Retinal pigment epithelial cell (primary cell): Measurements from ENCODE around the gene APOA1.

Source experiments
- DNase-seq: peaks from one replicate; pipeline ENCODE4 v3.0.0-alpha.2; 2010; ENCODE audit warnings: low read depth
- H3K4me3 ChIP-seq: 2 replicates; pipeline ENCODE4 v1.5.1; 2011; ENCODE audit warnings: mild to moderate bottlenecking, low read length, control low read depth, moderate library complexity
- CTCF ChIP-seq: conservative IDR thresholded peaks from 2 replicates; pipeline ENCODE4 v1.5.1; 2011; ENCODE audit warnings: low read depth, low read length, control low read depth, inconsistent platforms

Gene APOA1

GRCh38 chr11:116825854-116826750, 11.3 kb downstream of the APOA1 start:
- no peak for TF ChIP-seq CTCF
- DNase-seq: no peak
- H3K4me3 ChIP-seq: no peak overlapping the region

GRCh38 chr11:116825434-116825833, 12.0 kb downstream of the APOA1 start:
- no peak overlapping the region for H3K4me3 ChIP-seq
- no peak for TF ChIP-seq CTCF
- no peak for DNase-seq

GRCh38 chr11:116823031-116823843, 14.2 kb downstream of the APOA1 start, which contains the start of gene APOA4:
APOA4 (minus strand) TSS chr11:116823304; CDS start chr11:116823191, 113 bp downstream.
- H3K4me3 ChIP-seq: no peak within 1 kb of the TSS
- TF ChIP-seq CTCF: no peak
- no peak for DNase-seq

- DNase-seq: no peak
- no peak overlapping the region for H3K4me3 ChIP-seq
- TF ChIP-seq CTCF: no peak
Measured at GRCh38 chr11:116822575-116822974, 14.8 kb downstream of the APOA1 start.

GRCh38 chr11:116821050-116821918, 16.1 kb downstream of the APOA1 start:
- no peak for TF ChIP-seq CTCF
- no peak overlapping the region for H3K4me3 ChIP-seq
- no peak for DNase-seq

- TF ChIP-seq CTCF: no peak
- no peak overlapping the region for H3K4me3 ChIP-seq
- no peak for DNase-seq
Measured at GRCh38 chr11:116819049-116819448, 18.4 kb downstream of the APOA1 start.
